Coronary artery (tissue), 2 donors: ENCODE measurements around the gene TPD52L1.

Source experiments
- DNase-seq: peaks from one replicate; pipeline ENCODE4 v3.0.0-alpha.2; 2017; ENCODE audit warnings: low spot score
- H3K27ac ChIP-seq, 2 donors: fragments of 200-600 bp; sonication (generic); one replicate each; pipeline ENCODE4 v1.5.1; 2016 to 2019
- H3K4me3 ChIP-seq: fragments of 200-600 bp; sonication (generic); 2 replicates; pipeline ENCODE4 v1.5.1; 2016; ENCODE audit warnings: mild to moderate bottlenecking, moderate library complexity
- CTCF ChIP-seq: fragments of 200-600 bp; sonication (generic); IDR thresholded peaks from one replicate; pipeline ENCODE4 v1.5.1; 2019; ENCODE audit warnings: antibody characterized with exemption

Gene TPD52L1

GRCh38 chr6:125245523-125246264, 92.1 kb downstream of the TPD52L1 start:
- Histone ChIP-seq H3K27ac (no peak overlapping the region), H3K4me3 (no peak overlapping the region)
- DNase-seq = no peak
- TF ChIP-seq CTCF = no peak

- Histone ChIP-seq H3K4me3 (no peak overlapping the region), H3K27ac (no peak overlapping the region)
- TF ChIP-seq CTCF = no peak
- DNase-seq = no peak
Measured at GRCh38 chr6:125246566-125246965, 93.0 kb downstream of the TPD52L1 start.

- DNase-seq = no peak
- Histone ChIP-seq H3K4me3 (no peak overlapping the region), H3K27ac (no peak overlapping the region)
- no peak for TF ChIP-seq CTCF
Measured at GRCh38 chr6:125248136-125248535, 94.6 kb downstream of the TPD52L1 start.

GRCh38 chr6:125250511-125250910, 96.9 kb downstream of the TPD52L1 start:
- Histone ChIP-seq H3K4me3 (no peak overlapping the region), H3K27ac (no peak overlapping the region)
- DNase-seq = no peak
- no peak for TF ChIP-seq CTCF

- no peak overlapping the region for H3K27ac ChIP-seq
- no peak for DNase-seq
- no peak for TF ChIP-seq CTCF
- H3K4me3 ChIP-seq = peak overlapping the region; percentile 7
Measured at GRCh38 chr6:125251516-125252220, 98.1 kb downstream of the TPD52L1 start.

- no peak for TF ChIP-seq CTCF
- DNase-seq = no peak
- H3K27ac ChIP-seq = no peak overlapping the region
- no peak overlapping the region for H3K4me3 ChIP-seq
Measured at GRCh38 chr6:125252891-125253290, 99.3 kb downstream of the TPD52L1 start.

- no peak overlapping the region for H3K4me3 ChIP-seq
- TF ChIP-seq CTCF = no peak
- no peak overlapping the region for H3K27ac ChIP-seq
- DNase-seq = no peak
Measured at GRCh38 chr6:125253881-125254280, 100.3 kb downstream of the TPD52L1 start.
